ENCODE measurements around the gene SUGP2. TPM values are rescaled to one million over a fixed set of nuclear protein-coding genes. Genes with fewer than 3 reads are reported as not detected.

The SUGP2 gene
- polyA plus RNA-seq, 3 donors = 7.6 to 143 (median 8.2) TPM

DNA sequence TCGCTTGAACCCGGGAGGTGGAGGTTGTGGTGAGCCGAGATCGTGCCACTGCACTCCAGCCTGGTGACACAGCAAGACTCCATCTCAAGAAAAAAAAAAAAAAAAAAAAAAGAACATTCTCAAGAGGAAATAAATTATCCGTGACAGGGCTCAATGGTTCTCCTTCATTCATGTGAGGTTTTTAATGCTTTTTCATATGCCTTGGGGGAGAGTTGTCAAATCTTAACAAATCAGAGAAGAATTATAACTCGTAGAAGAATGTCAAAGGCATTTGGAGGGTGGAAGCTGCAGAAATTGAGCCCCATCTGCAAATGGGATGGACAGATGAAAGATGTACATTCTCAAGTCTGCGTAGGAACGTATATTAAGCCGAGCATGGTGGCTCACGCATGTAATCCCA lies 57.4 kb downstream of the SUGP2 start:
- Mint-ChIP-seq H3K4me3 (no peak overlapping the region), H3K36me3 (no peaks in the 10 kb centered on the region), H3K4me1 (peaks cover 43% of the 10 kb centered on the region), H3K9me3 (peaks cover 0 to 4% (median 0%) of the 10 kb centered on the region in 7 donors), H3K27me3 (ENCODE audit: low read depth in 3 of 3) (peaks cover 0 to 2% (median 1%) of the 10 kb centered on the region in 3 donors), H3K27ac (peak overlapping the region in 6 of 7 donors; percentile 74 to 98 (median 87))
- DNase-seq = no peak
- intact Hi-C loops (cut with micrococcal nuclease) = loop anchor here in 1 of 2 donors (1.0 kb wide), 1 partner anchor 9 kb away; no protein-coding TSS in a partner anchor
- H4K20me1 ChIP-seq (ENCODE audit: insufficient read depth, low read length) = no peaks in the 10 kb centered on the region
- no peak overlapping the region for H3K27ac ChIP-seq (ENCODE audit: low read depth in 1 of 2, low read length in 2 of 2)
- no peak for TF ChIP-seq CTCF (IDR thresholded peaks at IDR 0.05)
- no peak overlapping the region for H3K9ac ChIP-seq (ENCODE audit: insufficient read depth, low read length, poor library complexity, severe bottlenecking)
- H3K4me2 ChIP-seq (replicated peaks; ENCODE audit: extremely low read depth, low read length, poor library complexity, severe bottlenecking) = no peak overlapping the region
- H3K79me2 ChIP-seq (ENCODE audit: insufficient read depth, low read length) = no peaks in the 10 kb centered on the region
- H3K27me3 ChIP-seq (ENCODE audit: control insufficient read depth in 2 of 2, insufficient read depth in 2 of 2, low read length in 2 of 2) = no peaks in the 10 kb centered on the region
- H3K4me3 ChIP-seq (replicated peaks in 1 of 3; ENCODE audit: low read depth in 2 of 3, low read length in 3 of 3) = no peak overlapping the region
- H3K4me1 ChIP-seq (ENCODE audit: control insufficient read depth in 1 of 2, insufficient read depth in 2 of 2, low read length in 2 of 2) = peaks cover 57 to 64% of the 10 kb centered on the region in 2 donors
- H3K9me3 ChIP-seq (replicated peaks in 1 of 2; ENCODE audit: control insufficient read depth in 1 of 2, insufficient read depth in 1 of 2, low read length in 2 of 2) = no peaks in the 10 kb centered on the region
- H2AFZ ChIP-seq (ENCODE audit: insufficient read depth, low read depth, low read length, poor library complexity, severe bottlenecking) = no peak overlapping the region
- no peaks in the 10 kb centered on the region for H3K36me3 ChIP-seq (replicated peaks in 1 of 2; ENCODE audit: control insufficient read depth in 1 of 2, insufficient read depth in 2 of 2, low read length in 2 of 2)
- WGBS (ENCODE audit: insufficient coverage) = 60% methylated on average over 1 of the region's 10 CpGs

- no peaks in the 10 kb centered on the region for H4K20me1 ChIP-seq (ENCODE audit: insufficient read depth, low read length)
- Mint-ChIP-seq H3K27me3 (ENCODE audit: low read depth in 3 of 3) (peaks cover 0 to 2% (median 1%) of the 10 kb centered on the region in 3 donors), H3K9me3 (peaks cover 0 to 4% (median 0%) of the 10 kb centered on the region in 7 donors), H3K27ac (peak overlapping the region; percentile 74 to 98 (median 87)), H3K36me3 (peaks cover 0 to 2% of the 10 kb centered on the region in 2 donors), H3K4me3 (no peak overlapping the region), H3K4me1 (peaks cover 52% of the 10 kb centered on the region)
- no peaks in the 10 kb centered on the region for H3K9me3 ChIP-seq (replicated peaks in 1 of 2; ENCODE audit: control insufficient read depth in 1 of 2, insufficient read depth in 1 of 2, low read length in 2 of 2)
- no peak overlapping the region for H3K4me3 ChIP-seq (replicated peaks in 1 of 3; ENCODE audit: low read depth in 2 of 3, low read length in 3 of 3)
- peak overlapping the region; percentile 82 to 97 for H3K27ac ChIP-seq (ENCODE audit: low read depth in 1 of 2, low read length in 2 of 2)
- 80% methylated on average over 1 of the region's 3 CpGs for WGBS (ENCODE audit: insufficient coverage)
- no peaks in the 10 kb centered on the region for H3K79me2 ChIP-seq (ENCODE audit: insufficient read depth, low read length)
- no peak overlapping the region for H3K4me2 ChIP-seq (replicated peaks; ENCODE audit: extremely low read depth, low read length, poor library complexity, severe bottlenecking)
- peak; percentile 60 to 74 (median 70) for DNase-seq
- no peak for TF ChIP-seq CTCF (IDR thresholded peaks at IDR 0.05)
- intact Hi-C loops (cut with micrococcal nuclease) = no loop called here
- no peaks in the 10 kb centered on the region for H3K27me3 ChIP-seq (ENCODE audit: control insufficient read depth in 2 of 2, insufficient read depth in 2 of 2, low read length in 2 of 2)
- no peak overlapping the region for H2AFZ ChIP-seq (ENCODE audit: insufficient read depth, low read depth, low read length, poor library complexity, severe bottlenecking)
- peak overlapping the region; percentile 27 for H3K9ac ChIP-seq (ENCODE audit: insufficient read depth, low read length, poor library complexity, severe bottlenecking)
- H3K4me1 ChIP-seq (ENCODE audit: control insufficient read depth in 1 of 2, insufficient read depth in 2 of 2, low read length in 2 of 2) = peaks cover 66 to 73% of the 10 kb centered on the region in 2 donors
- H3K36me3 ChIP-seq (replicated peaks in 1 of 2; ENCODE audit: control insufficient read depth in 1 of 2, insufficient read depth in 2 of 2, low read length in 2 of 2) = no peaks in the 10 kb centered on the region
These were observed 58.3 kb downstream of the SUGP2 start for GRCh38 chr19:18975011-18975410.
